ENCODE measurements around the gene KRT75.

The KRT75 gene

GRCh38 chr12:52434760-52435530 lies 774 bp upstream of the KRT75 start:
- Histone ChIP-seq H3K9me3 (ENCODE audit: control insufficient read depth in 1 of 2, low read length in 2 of 2) (no peaks in the 10 kb centered on the region), H3K36me3 (ENCODE audit: control insufficient read depth in 1 of 2, insufficient read depth in 2 of 2, low read length in 2 of 2) (no peaks in the 10 kb centered on the region), H3K4me1 (ENCODE audit: control insufficient read depth in 1 of 2, insufficient read depth in 2 of 2, low read length in 2 of 2) (peaks cover 21 to 32% of the 10 kb centered on the region in 2 donors), H3K4me3 (ENCODE audit: low read depth in 1 of 2, low read length in 2 of 2) (no peak overlapping the region), H3K27me3 (ENCODE audit: control insufficient read depth in 1 of 2, insufficient read depth in 2 of 2, low read length in 2 of 2) (peaks cover 4 to 5% of the 10 kb centered on the region in 2 donors), H3K9ac (ENCODE audit: low read depth in 1 of 2, low read length in 2 of 2) (no peak overlapping the region), H3K27ac (ENCODE audit: low read depth, low read length) (no peak overlapping the region)

GRCh38 chr12:52433501-52434080 lies 580 bp downstream of the KRT75 start:
- no peaks in the 10 kb centered on the region for H3K9me3 ChIP-seq (ENCODE audit: control insufficient read depth in 1 of 2, low read length in 2 of 2)

GRCh38 chr12:52432559-52433207 lies 1.5 kb downstream of the KRT75 start:
- peaks cover 14 to 19% of the 10 kb centered on the region in 2 donors for H3K4me1 ChIP-seq (ENCODE audit: control insufficient read depth in 1 of 2, insufficient read depth in 2 of 2, low read length in 2 of 2)
- no peak overlapping the region for H3K4me3 ChIP-seq (ENCODE audit: low read depth in 1 of 2, low read length in 2 of 2)
- no peaks in the 10 kb centered on the region for H3K36me3 ChIP-seq (ENCODE audit: control insufficient read depth in 1 of 2, insufficient read depth in 2 of 2, low read length in 2 of 2)
- no peak overlapping the region for H3K27ac ChIP-seq (ENCODE audit: low read depth, low read length)
- H3K27me3 ChIP-seq (ENCODE audit: control insufficient read depth in 1 of 2, insufficient read depth in 2 of 2, low read length in 2 of 2) = peaks cover 4 to 5% of the 10 kb centered on the region in 2 donors
- H3K9ac ChIP-seq (ENCODE audit: low read depth in 1 of 2, low read length in 2 of 2) = no peak overlapping the region
- no peaks in the 10 kb centered on the region for H3K9me3 ChIP-seq (ENCODE audit: control insufficient read depth in 1 of 2, low read length in 2 of 2)

More at GRCh38 chr12:52433501-52434080, 580 bp downstream of the KRT75 start:
- Histone ChIP-seq H3K27me3 (ENCODE audit: control insufficient read depth in 1 of 2, insufficient read depth in 2 of 2, low read length in 2 of 2) (peaks cover 4 to 5% of the 10 kb centered on the region in 2 donors), H3K36me3 (ENCODE audit: control insufficient read depth in 1 of 2, insufficient read depth in 2 of 2, low read length in 2 of 2) (no peaks in the 10 kb centered on the region), H3K9ac (ENCODE audit: low read depth in 1 of 2, low read length in 2 of 2) (no peak overlapping the region), H3K4me3 (ENCODE audit: low read depth in 1 of 2, low read length in 2 of 2) (no peak overlapping the region), H3K27ac (ENCODE audit: low read depth, low read length) (no peak overlapping the region), H3K4me1 (ENCODE audit: control insufficient read depth in 1 of 2, insufficient read depth in 2 of 2, low read length in 2 of 2) (peaks cover 18 to 28% of the 10 kb centered on the region in 2 donors)

- peaks cover 3 to 4% of the 10 kb centered on the region in 2 donors for H3K27me3 ChIP-seq (ENCODE audit: control insufficient read depth in 1 of 2, insufficient read depth in 2 of 2, low read length in 2 of 2)
- H3K4me3 ChIP-seq (ENCODE audit: low read depth in 1 of 2, low read length in 2 of 2) = no peak overlapping the region
- H3K27ac ChIP-seq (ENCODE audit: low read depth, low read length) = no peak overlapping the region
- no peaks in the 10 kb centered on the region for H3K4me1 ChIP-seq (ENCODE audit: control insufficient read depth in 1 of 2, insufficient read depth in 2 of 2, low read length in 2 of 2)
- H3K9ac ChIP-seq (ENCODE audit: low read depth in 1 of 2, low read length in 2 of 2) = no peak overlapping the region
- no peaks in the 10 kb centered on the region for H3K36me3 ChIP-seq (ENCODE audit: control insufficient read depth in 1 of 2, insufficient read depth in 2 of 2, low read length in 2 of 2)
- H3K9me3 ChIP-seq (ENCODE audit: control insufficient read depth in 1 of 2, low read length in 2 of 2) = no peaks in the 10 kb centered on the region
Measured at GRCh38 chr12:52428121-52428520, 6.0 kb downstream of the KRT75 start.

- Histone ChIP-seq H3K4me1 (ENCODE audit: control insufficient read depth in 1 of 2, insufficient read depth in 2 of 2, low read length in 2 of 2) (no peaks in the 10 kb centered on the region), H3K27ac (ENCODE audit: low read depth, low read length) (no peak overlapping the region), H3K9ac (ENCODE audit: low read depth in 1 of 2, low read length in 2 of 2) (no peak overlapping the region), H3K9me3 (ENCODE audit: control insufficient read depth in 1 of 2, low read length in 2 of 2) (no peaks in the 10 kb centered on the region), H3K4me3 (ENCODE audit: low read depth in 1 of 2, low read length in 2 of 2) (no peak overlapping the region), H3K27me3 (ENCODE audit: control insufficient read depth in 1 of 2, insufficient read depth in 2 of 2, low read length in 2 of 2) (peaks cover 0 to under 1% of the 10 kb centered on the region in 2 donors), H3K36me3 (ENCODE audit: control insufficient read depth in 1 of 2, insufficient read depth in 2 of 2, low read length in 2 of 2) (no peaks in the 10 kb centered on the region)
Measured at GRCh38 chr12:52427083-52427482, 7.1 kb downstream of the KRT75 start.

- Histone ChIP-seq H3K36me3 (ENCODE audit: control insufficient read depth in 1 of 2, insufficient read depth in 2 of 2, low read length in 2 of 2) (no peaks in the 10 kb centered on the region), H3K27ac (ENCODE audit: low read depth, low read length) (no peak overlapping the region), H3K4me3 (ENCODE audit: low read depth in 1 of 2, low read length in 2 of 2) (no peak overlapping the region), H3K27me3 (ENCODE audit: control insufficient read depth in 1 of 2, insufficient read depth in 2 of 2, low read length in 2 of 2) (no peaks in the 10 kb centered on the region), H3K4me1 (ENCODE audit: control insufficient read depth in 1 of 2, insufficient read depth in 2 of 2, low read length in 2 of 2) (no peaks in the 10 kb centered on the region), H3K9me3 (ENCODE audit: control insufficient read depth in 1 of 2, low read length in 2 of 2) (no peaks in the 10 kb centered on the region), H3K9ac (ENCODE audit: low read depth in 1 of 2, low read length in 2 of 2) (no peak overlapping the region)
Measured at GRCh38 chr12:52426034-52426433, 8.1 kb downstream of the KRT75 start.

- Histone ChIP-seq H3K4me3 (ENCODE audit: low read depth in 1 of 2, low read length in 2 of 2) (no peak overlapping the region), H3K27me3 (ENCODE audit: control insufficient read depth in 1 of 2, insufficient read depth in 2 of 2, low read length in 2 of 2) (no peaks in the 10 kb centered on the region), H3K27ac (ENCODE audit: low read depth, low read length) (no peak overlapping the region), H3K4me1 (ENCODE audit: control insufficient read depth in 1 of 2, insufficient read depth in 2 of 2, low read length in 2 of 2) (no peaks in the 10 kb centered on the region), H3K9me3 (ENCODE audit: control insufficient read depth in 1 of 2, low read length in 2 of 2) (no peaks in the 10 kb centered on the region), H3K36me3 (ENCODE audit: control insufficient read depth in 1 of 2, insufficient read depth in 2 of 2, low read length in 2 of 2) (no peaks in the 10 kb centered on the region), H3K9ac (ENCODE audit: low read depth in 1 of 2, low read length in 2 of 2) (no peak overlapping the region)
Measured at GRCh38 chr12:52425466-52425865, 8.7 kb downstream of the KRT75 start.

- H3K4me1 ChIP-seq (ENCODE audit: control insufficient read depth in 1 of 2, insufficient read depth in 2 of 2, low read length in 2 of 2) = no peaks in the 10 kb centered on the region
- no peak overlapping the region for H3K4me3 ChIP-seq (ENCODE audit: low read depth in 1 of 2, low read length in 2 of 2)
- H3K36me3 ChIP-seq (ENCODE audit: control insufficient read depth in 1 of 2, insufficient read depth in 2 of 2, low read length in 2 of 2) = no peaks in the 10 kb centered on the region
- no peak overlapping the region for H3K9ac ChIP-seq (ENCODE audit: low read depth in 1 of 2, low read length in 2 of 2)
- H3K9me3 ChIP-seq (ENCODE audit: control insufficient read depth in 1 of 2, low read length in 2 of 2) = no peaks in the 10 kb centered on the region
- H3K27ac ChIP-seq (ENCODE audit: low read depth, low read length) = no peak overlapping the region
- H3K27me3 ChIP-seq (ENCODE audit: control insufficient read depth in 1 of 2, insufficient read depth in 2 of 2, low read length in 2 of 2) = no peaks in the 10 kb centered on the region
Measured at GRCh38 chr12:52423661-52424500, 10.3 kb downstream of the KRT75 start.

- Histone ChIP-seq H3K4me3 (ENCODE audit: low read depth in 1 of 2, low read length in 2 of 2) (no peak overlapping the region), H3K36me3 (ENCODE audit: control insufficient read depth in 1 of 2, insufficient read depth in 2 of 2, low read length in 2 of 2) (no peaks in the 10 kb centered on the region), H3K9ac (ENCODE audit: low read depth in 1 of 2, low read length in 2 of 2) (no peak overlapping the region), H3K9me3 (ENCODE audit: control insufficient read depth in 1 of 2, low read length in 2 of 2) (no peaks in the 10 kb centered on the region), H3K27ac (ENCODE audit: low read depth, low read length) (no peak overlapping the region), H3K4me1 (ENCODE audit: control insufficient read depth in 1 of 2, insufficient read depth in 2 of 2, low read length in 2 of 2) (no peaks in the 10 kb centered on the region), H3K27me3 (ENCODE audit: control insufficient read depth in 1 of 2, insufficient read depth in 2 of 2, low read length in 2 of 2) (no peaks in the 10 kb centered on the region)
Measured at GRCh38 chr12:52423035-52423434, 11.1 kb downstream of the KRT75 start.
